Activated naive CD4-positive, alpha-beta T cell treated with anti-CD3 and anti-CD28 coated beads, Interleukin-2, amount 10 ng/mL, durations not matched to agents 7 days and 5 days (primary cell): Measurements from ENCODE around the gene STH.

Experiments
- CTCF ChIA-PET: fragments of 350-600 bp; sonication (Branson Sonifier 250); formaldehyde crosslinking; loops from one replicate; lab custom pipeline; 2021; ENCODE audit warnings: antibody characterized with exemption; lab: Charles Lee
- DNase-seq: peaks from one replicate; pipeline ENCODE4 v3.0.0-alpha.2; 2020
- H3K27ac Mint-ChIP-seq: one replicate; pipeline ENCODE4 v1.8.0; 2021; ENCODE audit warnings: mild to moderate bottlenecking, moderate library complexity, mixed read lengths
- H3K27me3 Mint-ChIP-seq: one replicate; pipeline ENCODE4 v1.8.0; 2021; ENCODE audit warnings: mild to moderate bottlenecking, mixed read lengths
- H3K36me3 Mint-ChIP-seq: one replicate; pipeline ENCODE4 v1.8.0; 2021; ENCODE audit warnings: mixed read lengths
- H3K4me1 Mint-ChIP-seq: one replicate; pipeline ENCODE4 v1.8.0; 2021; ENCODE audit warnings: mixed read lengths
- H3K4me3 Mint-ChIP-seq: one replicate; pipeline ENCODE4 v1.8.0; 2021; ENCODE audit warnings: mild to moderate bottlenecking, moderate library complexity, mixed read lengths
- H3K9me3 Mint-ChIP-seq: one replicate; pipeline ENCODE4 v1.8.0; 2021; ENCODE audit warnings: mixed read lengths

STH gene

DNA sequence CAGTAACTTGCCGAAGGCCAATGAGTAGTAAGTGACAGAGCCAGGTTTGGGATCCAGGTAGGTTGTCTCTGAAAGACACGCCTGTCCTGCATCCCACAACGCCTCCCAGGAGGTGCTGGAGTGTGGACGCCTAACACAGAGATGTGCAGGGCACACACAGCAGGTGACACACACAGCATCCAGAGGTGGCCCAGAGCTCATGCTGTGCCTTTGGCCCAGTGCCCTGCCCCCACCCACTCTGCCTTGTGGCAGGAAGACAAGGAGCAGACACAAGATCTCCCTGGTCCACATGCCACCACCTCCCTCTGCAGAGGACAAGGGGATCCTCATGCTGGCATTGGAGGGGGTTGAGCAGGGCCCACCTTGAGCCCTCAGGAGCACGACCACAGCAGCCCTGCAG lies 14.7 kb upstream of the STH start:
- CTCF ChIA-PET = interaction anchor here (0.9 kb wide), 1 partner anchor 14 kb away, joined by 3 read pairs; no protein-coding TSS in a partner anchor
- Mint-ChIP-seq H3K27me3 (peaks cover 20% of the 10 kb centered on the region), H3K9me3 (no peaks in the 10 kb centered on the region), H3K27ac (no peak overlapping the region), H3K36me3 (no peaks in the 10 kb centered on the region), H3K4me3 (no peak overlapping the region), H3K4me1 (no peaks in the 10 kb centered on the region)
- DNase-seq = no peak

DNA sequence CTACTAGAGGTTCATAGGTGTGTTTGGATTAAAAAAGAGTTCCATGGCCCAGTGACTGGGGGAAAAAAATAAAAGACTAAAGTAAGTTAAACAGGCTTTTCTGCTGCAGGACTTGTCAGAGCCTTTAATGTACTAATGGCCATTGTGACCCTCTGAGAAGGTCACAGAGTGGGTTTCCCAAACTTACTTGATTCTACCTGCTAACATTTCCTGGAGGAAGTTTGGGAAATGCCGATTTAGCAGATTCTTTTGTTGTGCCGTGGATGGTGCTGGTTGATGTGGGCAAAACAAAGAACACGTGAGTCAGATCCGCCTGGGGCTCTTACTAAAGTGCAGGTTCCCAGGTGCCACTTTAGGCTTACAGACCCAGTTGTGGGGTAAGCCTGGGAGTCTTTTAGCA lies 13.6 kb upstream of the STH start:
- H3K9me3 Mint-ChIP-seq = no peaks in the 10 kb centered on the region
- H3K4me1 Mint-ChIP-seq = no peaks in the 10 kb centered on the region
- no peak overlapping the region for H3K4me3 Mint-ChIP-seq
- H3K27me3 Mint-ChIP-seq = peaks cover 27% of the 10 kb centered on the region
- no peak overlapping the region for H3K27ac Mint-ChIP-seq
- CTCF ChIA-PET = no interaction called here
- DNase-seq = no peak
- no peaks in the 10 kb centered on the region for H3K36me3 Mint-ChIP-seq

- Mint-ChIP-seq H3K4me1 (no peaks in the 10 kb centered on the region), H3K27ac (no peak overlapping the region), H3K27me3 (peaks cover 22% of the 10 kb centered on the region), H3K36me3 (no peaks in the 10 kb centered on the region), H3K4me3 (no peak overlapping the region), H3K9me3 (no peaks in the 10 kb centered on the region)
- CTCF ChIA-PET = no interaction called here
- DNase-seq = no peak
These were observed 13.0 kb upstream of the STH start for GRCh38 chr17:45986056-45986455.

DNA sequence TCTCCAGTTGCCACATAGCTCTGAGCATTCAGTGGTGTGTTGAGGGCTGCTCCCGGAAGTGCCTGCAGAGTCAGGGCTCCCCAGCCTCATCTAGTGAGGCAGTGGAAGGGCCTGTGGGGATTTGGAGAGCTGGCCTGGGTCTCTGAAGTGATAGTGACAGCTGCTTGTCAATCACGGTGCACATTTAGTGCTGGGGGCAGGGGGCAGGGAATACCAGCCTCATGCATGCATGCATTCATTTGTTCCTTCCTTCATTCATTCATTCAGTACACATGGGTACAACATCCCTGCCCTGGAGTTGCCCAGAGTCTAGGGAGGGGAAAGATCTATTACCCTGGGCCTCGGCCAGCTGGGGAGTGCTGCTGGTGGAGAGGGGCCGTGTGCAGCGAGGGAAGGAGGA lies 11.3 kb upstream of the STH start:
- Mint-ChIP-seq H3K9me3 (no peaks in the 10 kb centered on the region), H3K27ac (no peak overlapping the region), H3K4me3 (no peak overlapping the region), H3K36me3 (no peaks in the 10 kb centered on the region), H3K4me1 (no peaks in the 10 kb centered on the region), H3K27me3 (peaks cover 21% of the 10 kb centered on the region)
- CTCF ChIA-PET = no interaction called here
- no peak for DNase-seq

DNA sequence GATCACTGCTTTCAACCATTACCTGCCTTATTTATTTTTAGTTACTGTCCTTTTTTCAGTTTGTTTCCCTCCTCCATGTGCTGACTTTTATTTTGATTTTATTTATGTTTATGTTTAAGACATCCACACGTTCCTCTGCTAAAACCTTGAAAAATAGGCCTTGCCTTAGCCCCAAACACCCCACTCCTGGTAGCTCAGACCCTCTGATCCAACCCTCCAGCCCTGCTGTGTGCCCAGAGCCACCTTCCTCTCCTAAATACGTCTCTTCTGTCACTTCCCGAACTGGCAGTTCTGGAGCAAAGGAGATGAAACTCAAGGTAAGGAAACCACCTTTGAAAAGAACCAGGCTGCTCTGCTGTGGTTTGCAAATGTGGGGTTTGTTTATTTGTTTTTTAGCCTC lies 9.3 kb upstream of the STH start:
- Mint-ChIP-seq H3K36me3 (no peaks in the 10 kb centered on the region), H3K4me1 (no peaks in the 10 kb centered on the region), H3K27ac (no peak overlapping the region), H3K4me3 (no peak overlapping the region), H3K27me3 (peaks cover 21% of the 10 kb centered on the region), H3K9me3 (no peaks in the 10 kb centered on the region)
- DNase-seq = no peak
- CTCF ChIA-PET = interaction anchor here (1.0 to 1.2 kb wide), 2 partner anchors 14 to 41 kb away, joined by 3 read pairs; no protein-coding TSS in a partner anchor

GRCh38 chr17:45990886-45991285 lies 8.2 kb upstream of the STH start:
- no peaks in the 10 kb centered on the region for H3K36me3 Mint-ChIP-seq
- H3K4me1 Mint-ChIP-seq = no peaks in the 10 kb centered on the region
- DNase-seq = no peak
- CTCF ChIA-PET = interaction anchor here (1.2 kb wide), 1 partner anchor 15 kb away, joined by 3 read pairs; no protein-coding TSS in a partner anchor
- no peaks in the 10 kb centered on the region for H3K9me3 Mint-ChIP-seq
- H3K4me3 Mint-ChIP-seq = no peak overlapping the region
- peaks cover 19% of the 10 kb centered on the region for H3K27me3 Mint-ChIP-seq
- no peak overlapping the region for H3K27ac Mint-ChIP-seq

- CTCF ChIA-PET = no interaction called here
These were observed 7.7 kb upstream of the STH start for GRCh38 chr17:45991341-45991740.

GRCh38 chr17:45992175-45992574 lies 6.9 kb upstream of the STH start:
- no peaks in the 10 kb centered on the region for H3K36me3 Mint-ChIP-seq
- CTCF ChIA-PET = no interaction called here

More at GRCh38 chr17:45991341-45991740, 7.7 kb upstream of the STH start:
- DNase-seq = no peak
- H3K9me3 Mint-ChIP-seq = no peaks in the 10 kb centered on the region
- no peaks in the 10 kb centered on the region for H3K4me1 Mint-ChIP-seq
- H3K36me3 Mint-ChIP-seq = no peaks in the 10 kb centered on the region
- no peak overlapping the region for H3K27ac Mint-ChIP-seq
- no peak overlapping the region for H3K4me3 Mint-ChIP-seq
- H3K27me3 Mint-ChIP-seq = peaks cover 16% of the 10 kb centered on the region

GRCh38 chr17:45992904-45993303 lies 6.1 kb upstream of the STH start:
- no peak overlapping the region for H3K4me3 Mint-ChIP-seq
- CTCF ChIA-PET = no interaction called here

More at GRCh38 chr17:45992175-45992574, 6.9 kb upstream of the STH start:
- Mint-ChIP-seq H3K9me3 (no peaks in the 10 kb centered on the region), H3K27ac (no peak overlapping the region), H3K4me3 (no peak overlapping the region), H3K4me1 (no peaks in the 10 kb centered on the region), H3K27me3 (peaks cover 16% of the 10 kb centered on the region)
- DNase-seq = no peak

DNA sequence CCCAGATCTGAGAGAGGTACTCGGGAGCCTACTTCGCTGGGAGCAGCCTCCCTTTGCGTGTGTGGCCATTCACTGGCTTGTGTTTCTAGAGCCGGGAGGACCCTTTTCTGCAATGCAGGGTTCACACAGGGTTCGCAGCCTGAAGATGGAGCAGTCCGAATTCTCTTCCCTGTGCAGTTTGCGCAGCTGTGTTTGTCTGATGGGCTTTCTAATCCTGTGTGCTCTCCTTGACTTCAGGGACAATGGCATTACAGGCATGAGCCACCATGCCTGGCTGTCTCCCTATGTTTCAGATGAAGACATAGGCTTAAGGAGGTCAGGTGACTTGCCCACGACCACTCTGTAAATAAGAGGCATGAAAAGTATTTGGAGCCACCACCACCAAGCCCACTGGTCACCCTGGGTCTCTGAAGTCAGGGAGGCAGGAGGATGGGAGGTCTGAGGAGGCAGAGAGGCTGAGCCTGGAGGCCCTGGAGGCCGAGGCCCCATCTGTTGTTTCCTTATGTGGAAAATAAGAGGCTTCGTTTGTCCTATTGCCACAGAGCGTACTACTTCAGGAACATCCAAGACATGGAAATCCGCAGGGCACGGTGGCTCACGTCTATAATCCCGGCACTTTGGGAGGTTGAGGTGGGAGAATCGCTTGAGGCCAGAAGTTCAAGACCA lies 5.0 kb upstream of the STH start:
- no peaks in the 10 kb centered on the region for H3K9me3 Mint-ChIP-seq
- peaks cover 7% of the 10 kb centered on the region for H3K27me3 Mint-ChIP-seq
- no peak overlapping the region for H3K27ac Mint-ChIP-seq
- no peak overlapping the region for H3K4me3 Mint-ChIP-seq
- CTCF ChIA-PET = no interaction called here
- H3K36me3 Mint-ChIP-seq = no peaks in the 10 kb centered on the region
- no peaks in the 10 kb centered on the region for H3K4me1 Mint-ChIP-seq
- no peak for DNase-seq

More at GRCh38 chr17:45992904-45993303, 6.1 kb upstream of the STH start:
- H3K27ac Mint-ChIP-seq = no peak overlapping the region
- H3K9me3 Mint-ChIP-seq = no peaks in the 10 kb centered on the region
- peaks cover 13% of the 10 kb centered on the region for H3K27me3 Mint-ChIP-seq
- DNase-seq = no peak
- no peaks in the 10 kb centered on the region for H3K4me1 Mint-ChIP-seq
- no peaks in the 10 kb centered on the region for H3K36me3 Mint-ChIP-seq

DNA sequence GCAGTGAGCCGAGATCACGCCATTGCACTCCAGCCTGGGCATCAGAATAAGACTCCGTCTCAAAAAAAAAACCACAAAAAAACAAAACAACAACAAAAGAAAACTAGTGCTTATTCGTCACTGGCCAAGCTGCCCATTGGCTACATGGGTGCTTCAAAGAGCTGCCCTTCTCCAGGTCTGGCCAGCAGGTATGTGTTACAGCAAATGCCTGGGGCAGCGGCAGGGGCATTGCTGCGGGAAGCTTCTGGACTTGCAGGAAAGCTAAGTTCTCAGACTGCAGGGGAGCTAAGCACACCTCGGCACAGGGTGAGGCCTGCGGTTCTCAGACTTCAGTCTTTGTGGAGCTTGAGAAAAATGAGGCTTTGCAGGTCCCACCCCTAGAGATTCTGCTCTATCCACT lies 4.1 kb upstream of the STH start:
- no peak overlapping the region for H3K27ac Mint-ChIP-seq
- H3K9me3 Mint-ChIP-seq = no peaks in the 10 kb centered on the region
- DNase-seq = no peak
- H3K4me1 Mint-ChIP-seq = no peaks in the 10 kb centered on the region
- no peaks in the 10 kb centered on the region for H3K36me3 Mint-ChIP-seq
- H3K4me3 Mint-ChIP-seq = no peak overlapping the region
- H3K27me3 Mint-ChIP-seq = peaks cover 12% of the 10 kb centered on the region
- CTCF ChIA-PET = no interaction called here

- Mint-ChIP-seq H3K9me3 (no peaks in the 10 kb centered on the region), H3K27ac (no peak overlapping the region), H3K36me3 (no peaks in the 10 kb centered on the region), H3K4me1 (no peaks in the 10 kb centered on the region), H3K4me3 (no peak overlapping the region), H3K27me3 (peaks cover 17% of the 10 kb centered on the region)
- no peak for DNase-seq
- CTCF ChIA-PET = no interaction called here
These were observed 3.3 kb upstream of the STH start for GRCh38 chr17:45995627-45996270.

GRCh38 chr17:45996282-45996937 lies 2.6 kb upstream of the STH start:
- Mint-ChIP-seq H3K27me3 (peaks cover 18% of the 10 kb centered on the region), H3K36me3 (no peaks in the 10 kb centered on the region)

DNA sequence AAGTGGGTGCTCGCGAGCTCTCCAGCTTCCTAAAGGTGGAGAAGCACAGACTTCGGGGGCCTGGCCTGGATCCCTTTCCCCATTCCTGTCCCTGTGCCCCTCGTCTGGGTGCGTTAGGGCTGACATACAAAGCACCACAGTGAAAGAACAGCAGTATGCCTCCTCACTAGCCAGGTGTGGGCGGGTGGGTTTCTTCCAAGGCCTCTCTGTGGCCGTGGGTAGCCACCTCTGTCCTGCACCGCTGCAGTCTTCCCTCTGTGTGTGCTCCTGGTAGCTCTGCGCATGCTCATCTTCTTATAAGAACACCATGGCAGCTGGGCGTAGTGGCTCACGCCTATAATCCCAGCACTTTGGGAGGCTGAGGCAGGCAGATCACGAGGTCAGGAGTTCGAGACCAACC lies 1.9 kb upstream of the STH start:
- no peak for DNase-seq
- Mint-ChIP-seq H3K27me3 (peaks cover 18% of the 10 kb centered on the region), H3K36me3 (no peaks in the 10 kb centered on the region), H3K27ac (no peak overlapping the region), H3K4me3 (no peak overlapping the region), H3K9me3 (no peaks in the 10 kb centered on the region), H3K4me1 (no peaks in the 10 kb centered on the region)
- CTCF ChIA-PET = no interaction called here

More at GRCh38 chr17:45996282-45996937, 2.6 kb upstream of the STH start:
- Mint-ChIP-seq H3K9me3 (no peaks in the 10 kb centered on the region), H3K4me1 (no peaks in the 10 kb centered on the region), H3K27ac (no peak overlapping the region), H3K4me3 (no peak overlapping the region)
- CTCF ChIA-PET = no interaction called here
- DNase-seq = no peak
